Epithelial cell of prostate (primary cell): ENCODE data around the gene NRXN3.

ENCODE experiments used
- DNase-seq: peaks from one replicate; pipeline ENCODE4 v3.0.0-alpha.2; 2011; ENCODE audit warnings: low read depth, low spot score
- H3K27ac ChIP-seq: fragments of 450-650 bp; 2 replicates; pipeline ENCODE4 v1.5.1; 2017; ENCODE audit warnings: mild to moderate bottlenecking

The NRXN3 gene

DNA sequence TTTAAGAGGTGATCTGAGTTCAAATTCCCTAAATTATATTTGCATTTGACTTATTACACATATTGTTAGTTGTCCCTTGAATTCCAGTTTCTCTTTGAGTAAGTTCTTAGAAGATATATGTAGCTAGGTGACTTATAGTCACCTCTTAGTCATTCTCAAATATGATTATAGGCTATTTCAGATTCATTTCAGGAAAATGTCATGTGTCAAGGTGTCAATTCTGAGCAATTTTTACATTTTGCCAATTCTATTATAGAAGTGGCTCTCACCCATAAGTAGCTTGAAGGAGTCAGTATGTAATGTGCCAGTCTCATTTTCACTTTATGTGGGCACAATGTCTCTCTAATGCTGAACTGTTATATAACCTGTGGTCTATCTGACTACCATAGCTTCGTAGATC is 1417.7 kb downstream of the NRXN3 start:
- DNase-seq, result no peak
- no peak overlapping the region for H3K27ac ChIP-seq

DNA sequence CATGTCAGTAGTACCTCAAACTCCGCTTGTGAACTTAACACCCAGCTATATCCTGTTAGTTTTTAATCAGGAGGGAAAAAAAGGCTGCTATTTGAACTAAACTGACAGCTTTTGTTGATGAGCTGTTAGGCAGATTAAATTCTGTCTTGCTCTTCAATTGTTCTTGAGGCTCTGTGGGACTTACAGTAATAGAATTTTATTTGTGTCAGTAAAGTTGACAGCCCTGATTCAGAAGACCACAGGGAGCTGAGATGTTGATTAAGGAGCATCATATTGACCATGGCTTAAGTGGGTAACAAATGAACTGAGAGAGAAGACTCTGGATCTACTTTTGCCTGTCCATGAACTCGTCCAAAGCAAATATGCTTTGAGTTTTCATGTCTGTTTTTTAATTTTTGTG is 1418.2 kb downstream of the NRXN3 start:
- DNase-seq, result no peak
- no peak overlapping the region for H3K27ac ChIP-seq

- no peak overlapping the region for H3K27ac ChIP-seq
Measured at GRCh38 chr14:79596551-79596950, 1426.4 kb downstream of the NRXN3 start.

DNA sequence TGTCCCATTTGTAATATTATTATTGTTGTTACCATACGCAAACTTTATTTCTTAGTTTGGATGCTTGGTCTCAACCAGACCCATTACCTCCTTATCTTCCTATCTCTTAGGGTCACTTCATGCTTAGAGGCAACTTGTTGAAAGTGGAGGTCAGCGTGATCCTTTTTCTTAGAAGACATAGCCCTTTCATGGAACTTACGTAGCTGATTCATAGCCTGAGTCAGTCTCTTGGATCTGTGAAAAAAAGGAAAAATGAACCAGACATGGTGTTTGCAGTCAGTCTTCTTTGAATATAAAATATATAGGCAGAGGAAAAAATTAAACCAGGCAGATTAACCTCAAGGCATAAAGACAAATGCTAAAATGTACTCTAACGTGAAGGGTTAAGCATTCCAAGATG is 1427.4 kb downstream of the NRXN3 start:
- DNase-seq, result no peak
- H3K27ac ChIP-seq, result no peak overlapping the region

More at GRCh38 chr14:79596551-79596950, 1426.4 kb downstream of the NRXN3 start:
- DNase-seq, result no peak

DNA sequence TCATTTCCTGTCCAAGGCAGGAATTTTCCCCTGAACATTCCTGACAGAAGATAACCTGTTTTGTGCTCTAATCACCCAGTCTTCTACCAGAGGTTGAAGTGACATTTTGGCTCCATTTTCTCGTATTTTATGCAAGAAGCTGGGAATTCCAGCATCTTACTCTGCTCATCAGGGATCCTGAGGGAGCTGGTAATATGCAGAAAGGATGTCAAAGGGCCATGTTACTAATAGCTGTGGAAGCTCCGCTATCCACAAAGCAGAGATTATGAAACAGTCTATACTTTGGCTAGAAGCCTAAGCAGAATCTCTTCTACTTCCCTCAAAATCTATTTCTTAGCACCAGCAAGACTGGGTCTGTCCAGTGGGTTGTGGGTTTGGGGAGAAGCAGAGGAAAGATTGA is 1428.2 kb downstream of the NRXN3 start:
- no peak for DNase-seq

DNA sequence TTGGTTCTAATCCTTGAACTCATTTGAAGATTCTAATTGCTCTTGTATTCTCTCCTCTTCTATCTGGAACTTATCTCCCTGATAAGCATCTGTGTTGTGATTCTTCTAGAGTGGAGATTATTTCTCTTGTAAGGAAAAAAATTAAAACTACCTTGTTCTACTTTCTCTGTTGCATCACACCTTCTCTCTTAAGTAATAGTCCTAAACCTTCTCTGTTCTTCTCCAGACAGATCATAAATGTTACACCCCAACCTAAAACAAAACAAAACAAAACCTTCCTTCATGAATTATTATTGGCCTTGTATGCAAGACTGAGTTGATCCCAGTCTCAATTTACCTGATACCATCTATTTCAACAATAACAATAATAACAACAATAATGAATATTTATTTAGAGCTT is 1429.1 kb downstream of the NRXN3 start:
- no peak for DNase-seq
- H3K27ac ChIP-seq, result no peak overlapping the region

More for the DNA sequence above, 1428.2 kb downstream of the NRXN3 start:
- H3K27ac ChIP-seq, result no peak overlapping the region

DNA sequence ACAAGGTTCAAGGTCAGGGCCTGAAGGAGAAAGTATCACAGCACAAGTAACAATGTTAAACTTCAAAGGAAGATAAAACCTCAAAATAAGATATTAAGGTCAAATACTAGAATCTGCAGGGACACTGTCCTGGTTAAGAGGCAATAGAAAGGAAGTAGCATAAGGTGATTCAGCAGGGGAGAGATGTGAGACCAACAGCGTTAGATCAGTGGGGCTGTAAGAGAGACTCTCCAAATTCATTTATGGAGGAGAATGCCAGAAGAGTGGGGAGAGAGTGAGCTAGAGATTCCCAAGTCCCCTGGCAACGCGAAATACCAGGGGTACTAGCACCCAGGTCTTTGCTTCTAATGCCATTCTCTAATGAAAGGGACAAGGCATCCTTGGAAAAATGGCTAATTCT is 1430.2 kb downstream of the NRXN3 start:
- H3K27ac ChIP-seq, result no peak overlapping the region
- no peak for DNase-seq

DNA sequence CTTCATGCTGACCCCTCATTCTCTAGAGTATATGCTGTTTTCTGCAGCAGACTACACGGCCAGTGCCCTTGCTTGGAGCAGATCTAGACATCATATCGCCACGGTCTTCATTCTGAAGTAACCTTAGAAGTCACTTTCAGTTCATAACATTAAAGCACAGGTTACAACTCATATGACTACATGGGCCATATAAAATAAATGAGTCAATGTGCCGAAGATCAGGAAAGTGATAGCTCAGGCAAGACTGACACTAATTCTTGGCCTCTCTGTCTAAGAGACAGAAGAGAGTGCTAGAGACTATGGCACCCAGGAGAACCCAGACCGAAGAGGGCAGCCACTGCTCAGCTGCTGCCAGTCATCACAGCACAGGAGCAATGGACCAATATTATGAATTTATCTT is 1431.4 kb downstream of the NRXN3 start:
- DNase-seq, result no peak

DNA sequence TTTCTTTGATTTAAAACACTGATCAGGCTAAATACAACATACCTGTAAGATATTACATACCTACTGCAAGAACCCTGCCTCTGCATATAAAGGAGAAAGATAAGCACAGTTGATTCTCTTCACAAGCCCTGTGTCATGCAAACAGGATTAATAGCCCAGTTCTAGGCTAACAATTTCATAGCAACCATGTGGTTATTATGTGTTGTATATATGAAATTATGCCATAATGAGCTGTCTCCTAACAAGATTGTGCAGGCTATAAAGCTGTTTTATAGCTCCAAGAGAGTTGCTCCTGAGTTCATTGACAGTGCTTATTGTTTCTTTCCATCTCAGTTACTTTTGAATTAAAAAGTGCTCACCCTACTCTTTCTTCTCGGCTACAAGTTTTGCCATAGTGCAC is 1431.9 kb downstream of the NRXN3 start:
- DNase-seq, result no peak
- no peak overlapping the region for H3K27ac ChIP-seq

More for the DNA sequence above, 1431.4 kb downstream of the NRXN3 start:
- H3K27ac ChIP-seq, result no peak overlapping the region

GRCh38 chr14:79602742-79603141 is 1432.6 kb downstream of the NRXN3 start:
- H3K27ac ChIP-seq, result no peak overlapping the region
- no peak for DNase-seq

- DNase-seq, result no peak
- H3K27ac ChIP-seq, result no peak overlapping the region
Measured at GRCh38 chr14:79605849-79606248, 1435.7 kb downstream of the NRXN3 start.

GRCh38 chr14:79608446-79608845 is 1438.3 kb downstream of the NRXN3 start:
- H3K27ac ChIP-seq, result no peak overlapping the region
- DNase-seq, result peak; percentile 6

- DNase-seq, result no peak
Measured at GRCh38 chr14:79613625-79614024, 1443.5 kb downstream of the NRXN3 start.

DNA sequence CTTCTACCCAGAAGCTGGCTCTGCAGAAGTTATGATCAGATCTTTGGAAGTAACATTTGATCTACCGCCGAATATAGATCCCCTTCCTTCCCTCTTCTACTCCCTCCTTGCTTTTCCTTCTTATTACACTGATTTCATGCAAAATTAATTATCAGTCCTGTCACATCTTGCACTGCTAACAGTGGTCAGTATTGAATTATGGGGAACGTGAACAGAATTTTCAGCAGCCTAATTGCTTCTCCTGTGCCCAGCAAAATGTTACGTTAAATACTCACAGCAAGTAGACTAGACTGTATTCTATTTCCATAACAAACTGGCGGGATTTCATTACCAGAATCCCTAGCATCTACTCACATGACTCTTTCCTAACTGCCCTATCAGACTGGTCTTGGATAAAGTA is 1444.3 kb downstream of the NRXN3 start:
- no peak for DNase-seq
- no peak overlapping the region for H3K27ac ChIP-seq

More at GRCh38 chr14:79613625-79614024, 1443.5 kb downstream of the NRXN3 start:
- no peak overlapping the region for H3K27ac ChIP-seq

DNA sequence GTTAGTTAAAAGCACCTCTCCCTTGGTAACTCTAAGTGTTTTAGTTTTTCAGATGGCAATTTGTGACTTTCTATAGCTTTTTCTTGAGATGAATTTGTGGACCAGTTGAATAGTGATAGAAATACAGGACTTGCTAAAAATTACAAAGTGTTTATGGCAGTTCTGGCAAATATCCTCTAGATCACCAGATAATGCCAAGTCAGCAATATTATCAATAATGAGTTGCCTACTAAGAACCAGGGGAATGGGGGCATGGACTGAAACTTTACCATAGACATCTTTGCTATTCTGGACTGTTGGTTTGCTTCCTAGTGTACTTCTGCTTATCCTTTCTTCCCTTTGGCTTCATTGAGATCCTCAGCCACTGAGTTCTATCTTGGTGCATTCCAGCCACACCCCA is 1456.9 kb downstream of the NRXN3 start:
- no peak overlapping the region for H3K27ac ChIP-seq
- no peak for DNase-seq

DNA sequence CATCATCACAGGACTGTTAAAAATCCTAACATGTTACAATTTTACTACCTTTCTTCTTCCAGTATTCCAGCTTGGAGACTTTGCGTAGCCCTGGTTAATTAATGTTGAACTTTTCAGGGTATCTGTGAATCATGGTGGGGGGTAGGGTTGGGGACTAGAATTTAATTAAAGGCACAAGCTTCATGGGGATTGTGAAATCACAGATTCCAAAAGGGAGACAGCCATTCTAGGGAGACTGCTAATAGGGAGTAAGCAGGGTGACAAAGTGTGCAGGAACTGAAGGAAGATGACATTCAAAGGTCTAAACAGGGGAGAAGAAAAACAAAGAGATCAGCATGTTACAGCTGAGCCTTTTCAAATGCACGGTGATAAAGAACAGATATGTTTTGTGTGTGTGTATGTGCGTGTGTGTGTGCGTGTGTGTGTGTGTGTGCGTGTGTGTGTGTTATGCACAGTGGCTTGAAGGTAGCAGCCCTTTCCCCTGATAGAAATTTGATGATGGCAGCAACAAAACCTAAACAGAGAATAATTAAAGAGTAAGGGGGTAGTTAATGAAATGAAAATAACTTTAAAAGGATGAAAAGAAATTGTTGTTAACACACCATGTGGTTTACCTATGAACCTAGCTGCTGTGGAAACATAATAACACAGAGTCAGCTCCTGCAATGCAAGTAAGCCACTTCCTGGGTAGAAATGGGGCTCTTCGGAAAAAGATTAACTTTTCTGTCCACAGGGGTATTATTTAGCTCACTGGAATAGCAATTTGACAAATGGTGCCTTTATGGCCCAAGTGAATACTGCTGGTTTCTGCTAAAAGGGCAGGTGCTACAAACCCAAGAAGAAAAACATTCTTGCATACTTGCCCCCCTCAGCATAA is 1459.5 kb downstream of the NRXN3 start:
- DNase-seq, result no peak
- H3K27ac ChIP-seq, result no peak overlapping the region

- H3K27ac ChIP-seq, result no peak overlapping the region
- DNase-seq, result no peak
Measured at GRCh38 chr14:79630288-79630960, 1460.3 kb downstream of the NRXN3 start.

GRCh38 chr14:79631276-79631675 is 1461.1 kb downstream of the NRXN3 start:
- DNase-seq, result no peak
- no peak overlapping the region for H3K27ac ChIP-seq

- DNase-seq, result no peak
- no peak overlapping the region for H3K27ac ChIP-seq
Measured at GRCh38 chr14:79638672-79639266, 1468.6 kb downstream of the NRXN3 start.

DNA sequence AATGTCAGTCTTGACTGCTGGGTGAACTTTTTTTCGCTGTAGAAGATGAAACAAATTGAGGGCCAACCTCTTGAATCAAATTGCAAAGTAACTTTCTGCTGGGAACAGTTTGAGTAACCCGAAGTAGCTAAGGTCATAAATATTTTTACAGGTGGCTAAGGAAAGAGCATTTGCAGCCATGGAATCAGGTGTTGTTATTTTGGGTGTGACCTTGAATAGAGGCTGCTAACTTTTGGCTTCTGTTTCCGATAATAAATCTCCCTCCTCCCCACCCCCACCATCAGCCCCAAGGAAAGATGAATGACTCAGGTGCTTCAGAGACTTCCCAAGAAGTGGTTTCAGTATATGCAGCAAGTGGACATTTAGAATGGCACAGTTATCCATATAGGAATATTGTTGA is 1469.4 kb downstream of the NRXN3 start:
- no peak overlapping the region for H3K27ac ChIP-seq
- DNase-seq, result no peak

- no peak overlapping the region for H3K27ac ChIP-seq
- no peak for DNase-seq
Measured at GRCh38 chr14:79641371-79641770, 1471.2 kb downstream of the NRXN3 start.
